PC-9 (cell line): Measurements from ENCODE around the gene LRRC19. TPM values are rescaled to one million over a fixed set of nuclear protein-coding genes. Genes with fewer than 3 reads are reported as not detected.
A peak's percentile ranks its signal among the peaks of the same experiment; 100 is the strongest.

Experiments
- BruUV-seq: library from RNA; stranded (reverse); fragments of 400-500 nt; replicated peaks from 2 replicates; lab custom pipeline; 2021; lab: Mats Ljungman, UMichigan
- CTCF ChIA-PET: fragments of 300-600 bp; sonication (Branson Sonifier 250); formaldehyde crosslinking; loops from one replicate; lab custom pipeline; 2022; ENCODE audit warnings: antibody characterized with exemption; lab: Charles Lee
- POLR2A ChIA-PET: fragments of 300-600 bp; sonication (Branson Sonifier 250); formaldehyde crosslinking; loops from one replicate; lab custom pipeline; 2022; ENCODE audit warnings: antibody characterized with exemption; ENCODE audit not compliant: unreplicated experiment; lab: Charles Lee
- DNase-seq, 2 experiments: peaks; one replicate each; pipeline versions ENCODE4 v3.0.0 to v3.0.0-alpha.2; 2015 to 2022; ENCODE audit warnings: mixed read lengths in 1 of 2
- H2AFZ ChIP-seq: fragments of 200-600 bp; sonication (generic); 2 replicates; pipeline ENCODE4 v1.8.1; 2017; ENCODE audit warnings: antibody characterized with exemption
- H3F3A ChIP-seq: fragments of 200-600 bp; sonication (generic); 2 replicates; pipeline ENCODE4 v1.8.1; 2017; ENCODE audit warnings: antibody characterized with exemption, mild to moderate bottlenecking, low read depth; ENCODE audit not compliant: insufficient read depth
- H3K27ac ChIP-seq: fragments of 200-600 bp; sonication (generic); 2 replicates; pipeline ENCODE4 v1.6.1; 2016; ENCODE audit warnings: mixed run types
- H3K27me3 ChIP-seq: fragments of 200-600 bp; sonication (generic); 2 replicates; pipeline ENCODE4 v1.6.1; 2016; ENCODE audit warnings: low read depth, mixed run types; ENCODE audit not compliant: insufficient read depth
- H3K36me3 ChIP-seq: fragments of 200-600 bp; sonication (generic); 2 replicates; pipeline ENCODE4 v1.6.1; 2016; ENCODE audit warnings: low read depth, mixed run types
- H3K4me1 ChIP-seq: fragments of 200-600 bp; sonication (generic); replicated peaks from 2 replicates; pipeline ENCODE4 v1.6.1; 2016; ENCODE audit warnings: mixed run types; ENCODE audit not compliant: insufficient read depth
- H3K4me2 ChIP-seq: fragments of 200-600 bp; sonication (generic); 2 replicates; pipeline ENCODE4 v1.6.1; 2017; ENCODE audit warnings: mixed run types
- H3K4me3 ChIP-seq: fragments of 200-600 bp; sonication (generic); 2 replicates; pipeline ENCODE4 v1.6.1; 2016; ENCODE audit warnings: mixed run types
- H3K79me2 ChIP-seq: fragments of 200-600 bp; sonication (generic); 2 replicates; pipeline ENCODE4 v1.6.1; 2017; ENCODE audit warnings: low read depth, mixed run types
- H3K9me2 ChIP-seq: fragments of 200-600 bp; sonication (generic); 2 replicates; pipeline ENCODE4 v1.8.1; 2017; ENCODE audit warnings: mild to moderate bottlenecking; ENCODE audit not compliant: insufficient read depth
- H3K9me3 ChIP-seq: fragments of 200-600 bp; sonication (generic); 2 replicates; pipeline ENCODE4 v1.8.1; 2016; ENCODE audit warnings: low read depth; ENCODE audit not compliant: insufficient read depth
- H4K20me1 ChIP-seq: fragments of 200-600 bp; sonication (generic); 2 replicates; pipeline ENCODE4 v1.8.1; 2017; ENCODE audit not compliant: insufficient read depth
- CTCF ChIP-seq: fragments of 200-600 bp; sonication (generic); conservative IDR thresholded peaks from 2 replicates; pipeline ENCODE4 v1.6.1; 2017; ENCODE audit warnings: mixed run types, antibody characterized with exemption, mild to moderate bottlenecking, moderate library complexity
- EZH2 ChIP-seq: fragments of 200-600 bp; sonication (generic); IDR thresholded peaks from 2 replicates; pipeline ENCODE4 v1.8.0; 2017; ENCODE audit warnings: antibody characterized with exemption, low read depth
- intact Hi-C: fragments of 100-400 bp; cut with micrococcal nuclease; formaldehyde crosslinking; loops from one replicate; pipeline ENCODE4 v1.10.0; 2022; ENCODE audit not compliant: unreplicated experiment
- total RNA-seq: library from RNA; stranded (reverse); gene quantifications from 2 replicates; pipeline ENCODE4 v1.2.3, GENCODE V29; 2021

The LRRC19 gene
- total RNA-seq, 1 experiment from 2014 or later: not detected

GRCh38 chr9:27033815-27034403, 28.4 kb upstream of the LRRC19 start:
- Histone ChIP-seq H3F3A (0 out of 2 replicates have a peak, but pooled peaks cover 5% of the 10 kb centered on the region), H2AFZ (no peak overlapping the region), H3K4me1 (no peaks in the 10 kb centered on the region), H3K9me2 (no peaks in the 10 kb centered on the region), H3K4me3 (no peak overlapping the region), H4K20me1 (no peaks in the 10 kb centered on the region), H3K27ac (no peak overlapping the region), H3K4me2 (no peak overlapping the region), H3K27me3 (no peaks in the 10 kb centered on the region), H3K36me3 (no peaks in the 10 kb centered on the region), H3K9me3 (no peaks in the 10 kb centered on the region), H3K79me2 (no peaks in the 10 kb centered on the region)
- DNase-seq: peak in 1 of 2 experiments; percentile 39
- TF ChIP-seq EZH2: no peak
- peak; percentile 81 for TF ChIP-seq CTCF
- no TSS peak for BruUV-seq
- ChIA-PET CTCF (no interaction called here), POLR2A (no interaction called here)
- intact Hi-C loops: loop anchor here (1.0 to 10.0 kb wide), 3 partner anchors 151 to 513 kb away; no protein-coding TSS in a partner anchor

- Histone ChIP-seq H4K20me1 (no peaks in the 10 kb centered on the region), H3K4me1 (no peaks in the 10 kb centered on the region), H3K4me3 (no peak overlapping the region), H3F3A (0 out of 2 replicates have a peak, but pooled peaks cover 5% of the 10 kb centered on the region), H3K79me2 (no peaks in the 10 kb centered on the region), H2AFZ (no peak overlapping the region), H3K9me3 (no peaks in the 10 kb centered on the region), H3K4me2 (no peak overlapping the region), H3K27me3 (no peaks in the 10 kb centered on the region), H3K27ac (no peak overlapping the region), H3K36me3 (no peaks in the 10 kb centered on the region; the same call in 1 of the 2 replicates), H3K9me2 (no peaks in the 10 kb centered on the region)
- POLR2A ChIA-PET: no interaction called here
- no peak for DNase-seq
- CTCF ChIA-PET: no interaction called here
- intact Hi-C loops: no loop called here
- TF ChIP-seq EZH2: no peak
- no peak for TF ChIP-seq CTCF
- no TSS peak for BruUV-seq
Measured at GRCh38 chr9:27029186-27029585, 23.7 kb upstream of the LRRC19 start.

GRCh38 chr9:27022920-27023319, 17.4 kb upstream of the LRRC19 start:
- H3K9me2 ChIP-seq: no peaks in the 10 kb centered on the region
- H3K4me2 ChIP-seq: no peak overlapping the region
- no TSS peak for BruUV-seq
- H3F3A ChIP-seq: no peaks in the 10 kb centered on the region
- intact Hi-C loops: no loop called here
- H3K4me3 ChIP-seq: no peak overlapping the region
- H3K27ac ChIP-seq: no peak overlapping the region
- no peaks in the 10 kb centered on the region for H3K27me3 ChIP-seq
- H2AFZ ChIP-seq: no peak overlapping the region
- H3K79me2 ChIP-seq: no peaks in the 10 kb centered on the region
- no peak for DNase-seq
- no peaks in the 10 kb centered on the region for H4K20me1 ChIP-seq
- ChIA-PET CTCF (interaction anchor here (0.7 kb wide), 1 partner anchor 124 kb away, joined by 3 read pairs; no protein-coding TSS in a partner anchor), POLR2A (no interaction called here)
- no peaks in the 10 kb centered on the region for H3K9me3 ChIP-seq
- no peak for TF ChIP-seq EZH2
- TF ChIP-seq CTCF: no peak
- H3K36me3 ChIP-seq: no peaks in the 10 kb centered on the region; the same call in 1 of the 2 replicates
- no peaks in the 10 kb centered on the region for H3K4me1 ChIP-seq
